ENCODE results near the gene RNF5.
"Not testable (repeated sequence)": the region's sequence is repeated elsewhere in the genome, so short reads cannot be mapped to it uniquely, and the experiment has no call there.

RNF5 gene

GRCh38 chr6:32188381-32189068 is 10.3 kb downstream of the RNF5 start:
- no peak for DNase-seq

- DNase-seq, result peak in 5 of 51 donors; percentile 18 to 54 (median 32)
These were observed 11.0 kb downstream of the RNF5 start for GRCh38 chr6:32189069-32189741.

GRCh38 chr6:32189742-32190053 is 11.5 kb downstream of the RNF5 start:
- DNase-seq, result peak in 6 of 51 donors; percentile 51 to 77 (median 61)

GRCh38 chr6:32190054-32190851 is 12.0 kb downstream of the RNF5 start, which contains the start of gene PBX2:
Gene PBX2 (minus strand): TSS chr6:32190202. CDS start chr6:32189915, 287 bp downstream.
- peak in 50 of 51 donors; percentile 25 to 93 (median 82) for DNase-seq

GRCh38 chr6:32190911-32191677 is 12.9 kb downstream of the RNF5 start:
- DNase-seq, result no peak

- no peak for DNase-seq
These were observed 13.7 kb downstream of the RNF5 start for GRCh38 chr6:32191696-32192607.

GRCh38 chr6:32192608-32193039 is 14.4 kb downstream of the RNF5 start, which contains the start of gene GPSM3:
Gene GPSM3 (minus strand): TSS chr6:32192643. CDS start chr6:32192513, 130 bp downstream.
- DNase-seq, result peak in 9 of 51 donors; percentile 10 to 36 (median 19)

- DNase-seq, result not testable (repeated sequence)
These were observed 14.9 kb downstream of the RNF5 start for GRCh38 chr6:32193096-32193495.

- no peak for DNase-seq
These were observed 16.2 kb downstream of the RNF5 start for GRCh38 chr6:32194388-32194787.

GRCh38 chr6:32194825-32195651 is 16.8 kb downstream of the RNF5 start:
- peak in 17 of 51 donors; percentile 26 to 72 (median 47) for DNase-seq

GRCh38 chr6:32195652-32195901 is 17.4 kb downstream of the RNF5 start:
- DNase-seq, result peak; percentile 86 to 100 (median 100)

- peak in 50 of 51 donors; percentile 57 to 98 (median 92) for DNase-seq
These were observed 17.9 kb downstream of the RNF5 start for GRCh38 chr6:32195902-32196681.

- peak in 28 of 51 donors; percentile 19 to 76 (median 55) for DNase-seq
These were observed 18.7 kb downstream of the RNF5 start for GRCh38 chr6:32196682-32197616.

- no peak for DNase-seq
These were observed 20.1 kb downstream of the RNF5 start for GRCh38 chr6:32198345-32198696.

GRCh38 chr6:32198866-32199265 is 20.7 kb downstream of the RNF5 start:
- no peak for DNase-seq

GRCh38 chr6:32200711-32201475 is 22.7 kb downstream of the RNF5 start:
- DNase-seq, result no peak

- no peak for DNase-seq
These were observed 24.0 kb downstream of the RNF5 start for GRCh38 chr6:32202186-32202585.
